H1 (cell line): Measurements from ENCODE around the gene TNFRSF6B. TPM values are rescaled to one million over a fixed set of nuclear protein-coding genes. Genes with fewer than 3 reads are reported as not detected.

Experiments used
- CTCF ChIA-PET: fragments of 300-600 bp; sonication (Branson Sonifier 250); formaldehyde crosslinking; loops from one replicate; lab custom pipeline; 2021; ENCODE audit not compliant: partially characterized antibody; lab: Charles Lee
- POLR2A ChIA-PET: fragments of 300-600 bp; sonication (Branson Sonifier 250); formaldehyde crosslinking; loops from one replicate; lab custom pipeline; 2021; ENCODE audit warnings: inconsistent platforms; ENCODE audit not compliant: partially characterized antibody; lab: Charles Lee
- DNase-seq, 2 experiments: peaks; one replicate each; pipeline versions ENCODE4 v3.0.0 to v3.0.0-alpha.2; 2010 to 2022; ENCODE audit warnings: low spot score in 2 of 2, low read depth in 1 of 2, mixed read lengths in 1 of 2
- FAIRE-seq: peaks from 2 replicates; lab custom pipeline; 2011; peaks lifted over from hg19 to GRCh38; lab: Jason Lieb, UNC
- H2AFZ ChIP-seq: 2 replicates; pipeline ENCODE4 v1.8.1; 2012; ENCODE audit warnings: low read length, inconsistent platforms
- H2AK5ac ChIP-seq: 2 replicates; pipeline ENCODE4 v1.6.1; 2013; ENCODE audit warnings: low read depth, low read length
- H2BK120ac ChIP-seq: replicated peaks from 2 replicates; pipeline ENCODE3; 2013; ENCODE audit warnings: low read depth, low read length, inconsistent platforms
- H2BK12ac ChIP-seq: 2 replicates; pipeline ENCODE4 v1.6.1; 2013; ENCODE audit warnings: low read depth, low read length
- H2BK15ac ChIP-seq: 2 replicates; pipeline ENCODE4 v1.6.1; 2013; ENCODE audit warnings: low read length
- H2BK20ac ChIP-seq: 2 replicates; pipeline ENCODE4 v1.6.1; 2013; ENCODE audit warnings: low read length
- H2BK5ac ChIP-seq: 2 replicates; pipeline ENCODE4 v1.6.1; 2013; ENCODE audit warnings: low read depth, low read length
- H3K14ac ChIP-seq: 2 replicates; pipeline ENCODE4 v1.6.1; 2013; ENCODE audit warnings: inconsistent platforms; ENCODE audit not compliant: insufficient read length
- H3K18ac ChIP-seq: 2 replicates; pipeline ENCODE4 v1.6.1; 2013; ENCODE audit warnings: low read length; ENCODE audit errors: extremely low read depth
- H3K23ac ChIP-seq: 2 replicates; pipeline ENCODE4 v1.6.1; 2013; ENCODE audit warnings: inconsistent platforms; ENCODE audit not compliant: insufficient read length
- H3K23me2 ChIP-seq: 2 replicates; pipeline ENCODE4 v1.6.1; 2013; ENCODE audit warnings: low read depth, low read length
- H3K27ac ChIP-seq: 2 replicates; pipeline ENCODE4 v1.6.1; 2011; ENCODE audit warnings: low read depth, low read length, inconsistent platforms
- H3K27me3 ChIP-seq, 4 experiments: replicated peaks in 1 of 4; 1 replicate in 1 of 4; 2 replicates in 3 of 4; pipeline versions ENCODE4 v1.6.1 to v1.8.1; 2011 to 2013; ENCODE audit warnings: low read length in 3 of 4, mild to moderate bottlenecking in 3 of 4, inconsistent platforms in 2 of 4, mixed read lengths in 2 of 4, moderate library complexity in 1 of 4; ENCODE audit not compliant: control insufficient read depth in 3 of 4, insufficient read depth in 3 of 4; ENCODE audit errors: extremely low read depth in 1 of 4
- H3K36me3 ChIP-seq, 4 experiments: 2 replicates each; pipeline versions ENCODE4 v1.6.1 to v1.8.1; 2011 to 2013; ENCODE audit warnings: mild to moderate bottlenecking in 4 of 4, low read length in 3 of 4, moderate library complexity in 2 of 4, control low read depth in 1 of 4, inconsistent platforms in 1 of 4; ENCODE audit not compliant: insufficient read depth in 4 of 4, control insufficient read depth in 2 of 4
- H3K4ac ChIP-seq: replicated peaks from 2 replicates; pipeline ENCODE3; 2013; ENCODE audit warnings: low read length, low read depth, mixed read lengths, inconsistent platforms; ENCODE audit not compliant: insufficient read length
- H3K4me1 ChIP-seq, 4 experiments: replicated peaks in 1 of 4; 1 replicate in 1 of 4; 2 replicates in 3 of 4; pipeline versions ENCODE4 v1.6.1 to v1.8.1; 2011 to 2013; ENCODE audit warnings: low read length in 3 of 4, inconsistent platforms in 2 of 4, mixed read lengths in 1 of 4; ENCODE audit not compliant: insufficient read depth in 4 of 4, control insufficient read depth in 3 of 4
- H3K4me2 ChIP-seq, 2 experiments: 2 replicates each; pipeline versions ENCODE4 v1.6.1 to v1.8.1; 2011 to 2013; ENCODE audit warnings: low read depth in 2 of 2, low read length in 2 of 2, control low read depth in 1 of 2, inconsistent platforms in 1 of 2, mild to moderate bottlenecking in 1 of 2; ENCODE audit not compliant: insufficient read depth in 1 of 2
- H3K4me3 ChIP-seq, 4 experiments: fragments of 200-600, 300-600 bp in 1 of 4; sonication (generic), shearing (Covaris generic), sonication (Bioruptor Twin) in 1 of 4; 2 replicates each; pipeline versions ENCODE4 v1.5.1 to v1.8.1; 2011 to 2016; ENCODE audit warnings: low read length in 4 of 4, low read depth in 3 of 4, control low read depth in 2 of 4, inconsistent platforms in 2 of 4, mild to moderate bottlenecking in 2 of 4, mixed read lengths in 1 of 4, moderate library complexity in 1 of 4; ENCODE audit not compliant: insufficient read depth in 2 of 4; ENCODE audit errors: extremely low read depth in 1 of 4
- H3K56ac ChIP-seq: replicated peaks from 2 replicates; pipeline ENCODE3; 2013; ENCODE audit warnings: low read depth, mild to moderate bottlenecking, mixed read lengths, low read length, inconsistent platforms; ENCODE audit not compliant: insufficient read length
- H3K79me1 ChIP-seq: 2 replicates; pipeline ENCODE4 v1.6.1; 2013; ENCODE audit warnings: low read depth, low read length, control low read depth
- H3K79me2 ChIP-seq, 2 experiments: 2 replicates each; pipeline versions ENCODE4 v1.6.1 to v1.8.1; 2012 to 2013; ENCODE audit warnings: low read length in 2 of 2, mild to moderate bottlenecking in 2 of 2, inconsistent platforms in 1 of 2; ENCODE audit not compliant: insufficient read depth in 2 of 2, control insufficient read depth in 1 of 2
- H3K9ac ChIP-seq, 4 experiments: replicated peaks in 1 of 4; 1 replicate in 1 of 4; 2 replicates in 3 of 4; pipeline versions ENCODE4 v1.6.1 to v1.8.1; 2011 to 2013; ENCODE audit warnings: low read depth in 3 of 4, low read length in 3 of 4, control low read depth in 2 of 4, mild to moderate bottlenecking in 2 of 4, moderate library complexity in 2 of 4, inconsistent platforms in 1 of 4; ENCODE audit errors: extremely low read depth in 1 of 4
- H3K9me3 ChIP-seq, 2 experiments: 2 replicates each; pipeline versions ENCODE4 v1.6.1 to v1.8.1; 2012 to 2013; ENCODE audit warnings: mild to moderate bottlenecking in 2 of 2, moderate library complexity in 2 of 2, control low read depth in 1 of 2, inconsistent platforms in 1 of 2, low read depth in 1 of 2, low read length in 1 of 2, mixed read lengths in 1 of 2; ENCODE audit not compliant: insufficient read depth in 2 of 2
- H4K20me1 ChIP-seq, 2 experiments: replicated peaks in 1 of 2; 2 replicates each; pipeline versions ENCODE3 to v1.8.1; 2011 to 2013; ENCODE audit warnings: inconsistent platforms in 2 of 2, low read length in 2 of 2, mild to moderate bottlenecking in 1 of 2; ENCODE audit not compliant: insufficient read depth in 2 of 2, control insufficient read depth in 1 of 2
- H4K5ac ChIP-seq: 2 replicates; pipeline ENCODE4 v1.6.1; 2013; ENCODE audit warnings: low read length, low read depth, mixed read lengths, inconsistent platforms; ENCODE audit not compliant: insufficient read length
- H4K8ac ChIP-seq: 2 replicates; pipeline ENCODE4 v1.8.0; 2013; ENCODE audit warnings: mild to moderate bottlenecking, moderate library complexity, low read length, inconsistent platforms; ENCODE audit not compliant: insufficient read depth; ENCODE audit errors: extremely low read depth
- H4K91ac ChIP-seq: replicated peaks from 2 replicates; pipeline ENCODE3; 2013; ENCODE audit warnings: low read length, mixed read lengths, inconsistent platforms; ENCODE audit not compliant: insufficient read length
- CTBP2 ChIP-seq: IDR thresholded peaks from 2 replicates; pipeline ENCODE4 v1.7.0; 2011; ENCODE audit warnings: borderline replicate concordance, mild to moderate bottlenecking, moderate library complexity, mixed read lengths, low read length; ENCODE audit not compliant: insufficient read depth, insufficient read length
- HDAC6 ChIP-seq: IDR thresholded peaks from one replicate; pipeline ENCODE4 v1.7.1; 2012; ENCODE audit warnings: low read depth, mild to moderate bottlenecking, inconsistent platforms, low read length, moderate library complexity
- KDM4A ChIP-seq: IDR thresholded peaks from one replicate; pipeline ENCODE4 v1.7.1; 2012; ENCODE audit warnings: low read depth, mild to moderate bottlenecking, moderate library complexity, low read length, inconsistent platforms; ENCODE audit not compliant: severe bottlenecking
- KDM5A ChIP-seq: fragments of 200-600 bp; IDR thresholded peaks from 2 replicates; pipeline ENCODE4 v1.7.1; 2012; ENCODE audit warnings: mild to moderate bottlenecking, low read length, inconsistent platforms, mixed read lengths
- POU5F1 ChIP-seq: IDR thresholded peaks from 2 replicates; pipeline ENCODE4 v1.6.1; 2011; ENCODE audit warnings: low read depth, mild to moderate bottlenecking, low read length, moderate library complexity
- RBBP5 ChIP-seq: IDR thresholded peaks from 2 replicates; pipeline ENCODE4 v1.7.1; 2012; ENCODE audit warnings: low read depth, mild to moderate bottlenecking, inconsistent platforms, low read length, moderate library complexity, borderline replicate concordance
- RNF2 ChIP-seq: fragments of 200-900, 300-1000 bp; sonication (generic); IDR thresholded peaks from 2 replicates; pipeline ENCODE4 v1.7.1; 2016; ENCODE audit warnings: borderline replicate concordance, low read depth, mild to moderate bottlenecking, antibody characterized with exemption, low read length; ENCODE audit not compliant: poor library complexity, severe bottlenecking; ENCODE audit errors: missing control alignments
- SP4 ChIP-seq: IDR thresholded peaks from 2 replicates; pipeline ENCODE4 v1.6.1; 2012; ENCODE audit warnings: low read length, inconsistent platforms
- TAF7 ChIP-seq: optimal IDR thresholded peaks from 2 replicates; pipeline ENCODE3; 2011; ENCODE audit warnings: low read depth, mild to moderate bottlenecking, inconsistent platforms, low read length, moderate library complexity, borderline replicate concordance
- TCF12 ChIP-seq: IDR thresholded peaks from 2 replicates; pipeline ENCODE4 v1.6.1; 2011; ENCODE audit warnings: low read depth, mild to moderate bottlenecking, low read length
- WGBS, 2 experiments: shearing (Covaris generic) in 1 of 2; methylation state at CpG; one replicate each; pipeline versions ENCODE4 v1.1.6 to v1.1.7; 2013 to 2015; ENCODE audit warnings: low lambda C conversion rate in 2 of 2, mixed read lengths in 2 of 2, inconsistent platforms in 1 of 2, low coverage in 1 of 2, missing lambda C conversion rate in 1 of 2; ENCODE audit not compliant: insufficient replicate concordance in 2 of 2, insufficient coverage in 1 of 2, insufficient read length in 1 of 2; ENCODE audit errors: extremely low coverage in 1 of 2, missing lambda C conversion rate in 1 of 2; 5-methylcytosine and 5-hydroxymethylcytosine counted together
- polyA plus RNA-seq, 7 experiments: library from polyadenylated mRNA; depleted of rRNA in 3 of 7; stranded (reverse) in 5 of 7; unstranded in 2 of 7; fragments of >200 nt in 5 of 7; fragments of 200-250 nt in 2 of 7; gene quantifications; 1 replicate in 5 of 7; 2 replicates in 1 of 7; 4 replicates in 1 of 7; pipeline versions ENCODE4 v1.2.1 to v1.2.3, GENCODE V29; 2011 to 2013; ENCODE audit warnings: missing spikeins in 2 of 7, mixed read lengths in 2 of 7
- total RNA-seq: library from RNA; stranded (reverse); fragmentation: NEBNext Ultra II Directional; extraction: Animal tissue kit (Norgen Biotek cat#: 25700); gene quantifications from 2 replicates; pipeline ENCODE4 v1.2.1, GENCODE V29; 2021
- TF ChIP-seq, protein P1 (sequence below): IDR thresholded peaks from 2 replicates; pipeline ENCODE4 v1.6.1; 2011; ENCODE audit warnings: low read depth, mild to moderate bottlenecking, low read length; ENCODE audit not compliant: insufficient read depth
- TF ChIP-seq, protein P2 (sequence below): IDR thresholded peaks from 2 replicates; pipeline ENCODE4 v1.6.1; 2012; ENCODE audit warnings: inconsistent platforms

The TNFRSF6B gene
- total and polyA plus RNA-seq, 2 of the 8 experiments (the other 6 are each of a cell fraction or from before 2014, with no cell fraction given), result 3.1 TPM; not detected in 1

DNA sequence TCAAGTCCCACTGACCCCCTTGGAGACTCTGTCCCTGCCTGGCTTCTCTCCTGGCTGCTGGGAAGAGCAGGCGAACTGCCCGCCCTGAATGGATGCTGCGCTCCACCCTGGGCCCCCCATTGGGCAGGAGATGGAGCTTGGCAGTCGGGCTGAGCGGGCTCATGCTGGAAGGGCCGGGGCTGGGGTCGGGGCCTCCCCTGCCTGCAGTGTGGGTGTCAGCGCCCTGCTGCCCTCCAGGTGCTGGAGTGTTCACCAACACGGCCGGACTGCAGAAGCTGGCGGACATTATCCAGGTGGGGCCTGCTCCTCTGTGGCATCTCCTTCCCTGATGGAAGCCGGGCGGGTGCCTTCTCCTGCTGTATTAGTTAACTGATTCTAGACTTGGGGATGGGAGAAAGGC, 16.0 kb upstream of the TNFRSF6B start:
- Histone ChIP-seq H3K23ac (no peak overlapping the region), H2BK5ac (no peak overlapping the region), H4K8ac (no peak overlapping the region), H3K56ac (no peak overlapping the region), H3K9me3 (no peaks in the 10 kb centered on the region), H3K4me3 (no peak overlapping the region), H3K18ac (no peak overlapping the region), H3K14ac (no peak overlapping the region), H3K79me1 (no peaks in the 10 kb centered on the region), H4K5ac (no peak overlapping the region), H3K4me2 (no peak overlapping the region), H3K9ac (no peak overlapping the region), H3K27ac (no peak overlapping the region), H2BK120ac (no peak overlapping the region), H3K36me3 (peaks cover 0 to 5% (median 2%) of the 10 kb centered on the region in 4 experiments; a peak in 4 of 8 replicates), H3K23me2 (no peaks in the 10 kb centered on the region; the same call in 1 of the 2 replicates), H2BK12ac (no peak overlapping the region), H3K4me1 (no peaks in the 10 kb centered on the region), H2BK15ac (no peak overlapping the region), H3K27me3 (no peaks in the 10 kb centered on the region), H4K91ac (no peak overlapping the region), H2AK5ac (no peak overlapping the region), H4K20me1 (peaks cover 0 to 7% of the 10 kb centered on the region in 2 experiments), H3K79me2 (no peaks in the 10 kb centered on the region), H2BK20ac (no peak overlapping the region), H3K4ac (no peak overlapping the region), H2AFZ (no peak overlapping the region)
- no peak for FAIRE-seq
- ChIA-PET POLR2A (interaction anchor here (0.9 to 1.7 kb wide), 5 partner anchors 8 to 101 kb away, joined by 3 to 6 read pairs (median 4); partner anchors contain the start of gene RTEL1), CTCF (interaction anchor here (1.1 kb wide), 1 partner anchor 22 kb away, joined by 3 read pairs; the partner anchor contains the start of gene RTEL1)
- WGBS, 2 experiments, result 96% methylated on average over 11 of the region's 13 CpGs; no CpG with 5 or more reads in 1 of the 2 experiments
- DNase-seq, result no peak
- no peak for TF ChIP-seq RBBP5
- TF ChIP-seq TAF7, result no peak
- no peak for TF ChIP-seq CTBP2
- TF ChIP-seq KDM4A, result no peak
- no peak for TF ChIP-seq POU5F1
- no peak for TF ChIP-seq HDAC6
- TF ChIP-seq SP4, result no peak
- TF ChIP-seq, protein P1, sequence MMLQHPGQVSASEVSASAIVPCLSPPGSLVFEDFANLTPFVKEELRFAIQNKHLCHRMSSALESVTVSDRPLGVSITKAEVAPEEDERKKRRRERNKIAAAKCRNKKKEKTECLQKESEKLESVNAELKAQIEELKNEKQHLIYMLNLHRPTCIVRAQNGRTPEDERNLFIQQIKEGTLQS, result no peak
- no peak for TF ChIP-seq KDM5A
- TF ChIP-seq RNF2, result no peak
- TF ChIP-seq, protein P2, sequence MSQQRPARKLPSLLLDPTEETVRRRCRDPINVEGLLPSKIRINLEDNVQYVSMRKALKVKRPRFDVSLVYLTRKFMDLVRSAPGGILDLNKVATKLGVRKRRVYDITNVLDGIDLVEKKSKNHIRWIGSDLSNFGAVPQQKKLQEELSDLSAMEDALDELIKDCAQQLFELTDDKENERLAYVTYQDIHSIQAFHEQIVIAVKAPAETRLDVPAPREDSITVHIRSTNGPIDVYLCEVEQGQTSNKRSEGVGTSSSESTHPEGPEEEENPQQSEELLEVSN, result no peak
- no peak for TF ChIP-seq TCF12
